T-helper 2 cell (primary cell): ENCODE measurements around the gene CD160.
"Not testable (repeated sequence)": the region's sequence is repeated elsewhere in the genome, so short reads cannot be mapped to it uniquely, and the experiment has no call there.

Source experiments
- DNase-seq, 5 experiments: peaks; one replicate each; pipeline versions ENCODE4 v3.0.0 to v3.0.0-alpha.2; 2012 to 2022
- total RNA-seq, 2 donors: gene quantifications; one replicate each; lab custom pipeline; 2026; lab: John Stamatoyannopoulos, UW

CD160 gene, protein sequence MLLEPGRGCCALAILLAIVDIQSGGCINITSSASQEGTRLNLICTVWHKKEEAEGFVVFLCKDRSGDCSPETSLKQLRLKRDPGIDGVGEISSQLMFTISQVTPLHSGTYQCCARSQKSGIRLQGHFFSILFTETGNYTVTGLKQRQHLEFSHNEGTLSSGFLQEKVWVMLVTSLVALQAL
- total RNA-seq = 0 reads per million in 2 donors

DNA sequence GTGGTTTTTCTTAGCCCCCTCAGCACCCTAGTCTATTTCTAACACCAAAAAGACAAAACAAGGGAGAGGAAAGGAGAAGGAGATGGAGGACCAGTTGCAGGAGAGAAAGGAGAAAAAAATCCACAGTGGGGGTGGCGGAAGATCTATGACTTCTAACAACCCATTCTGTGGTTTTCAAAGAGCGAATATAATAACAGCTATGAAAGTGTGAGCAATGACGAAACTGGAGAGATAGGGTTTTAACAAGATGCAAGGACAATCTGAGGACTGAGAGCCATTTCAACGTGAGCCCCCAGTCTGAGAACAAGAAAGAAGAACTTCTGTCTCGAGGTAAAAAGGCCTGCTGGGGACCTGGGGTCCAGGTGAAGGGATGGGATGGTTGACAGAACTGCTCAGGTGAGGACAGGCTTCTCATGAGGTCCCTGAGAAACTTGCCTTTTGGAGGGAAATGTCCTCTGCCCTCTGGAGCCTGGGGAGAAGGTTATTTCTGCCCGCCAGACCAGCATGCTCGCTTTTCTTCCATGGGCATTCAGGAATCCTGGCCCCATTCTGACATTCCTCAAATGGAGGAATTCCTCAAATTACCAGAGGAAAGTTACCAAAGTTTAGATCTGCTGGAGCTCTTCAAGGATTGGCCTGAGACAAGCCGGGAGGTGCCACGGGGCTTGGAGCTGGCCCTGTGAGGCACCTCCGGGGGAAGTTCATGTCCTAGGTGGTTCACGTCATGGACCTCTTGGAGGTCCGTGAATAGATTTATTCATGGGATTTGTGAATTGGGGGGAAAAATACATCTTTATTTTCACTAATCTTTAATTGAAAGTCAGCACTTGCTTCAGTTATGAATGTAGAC lies at the start of gene CD160:
TSS of gene CD160 (plus strand) at position 270 of the 850 bp plus-strand sequence. CDS start 8,829 bp downstream, outside the sequence.
- DNase-seq = peak in 1 of 5 experiments; percentile 72

DNA sequence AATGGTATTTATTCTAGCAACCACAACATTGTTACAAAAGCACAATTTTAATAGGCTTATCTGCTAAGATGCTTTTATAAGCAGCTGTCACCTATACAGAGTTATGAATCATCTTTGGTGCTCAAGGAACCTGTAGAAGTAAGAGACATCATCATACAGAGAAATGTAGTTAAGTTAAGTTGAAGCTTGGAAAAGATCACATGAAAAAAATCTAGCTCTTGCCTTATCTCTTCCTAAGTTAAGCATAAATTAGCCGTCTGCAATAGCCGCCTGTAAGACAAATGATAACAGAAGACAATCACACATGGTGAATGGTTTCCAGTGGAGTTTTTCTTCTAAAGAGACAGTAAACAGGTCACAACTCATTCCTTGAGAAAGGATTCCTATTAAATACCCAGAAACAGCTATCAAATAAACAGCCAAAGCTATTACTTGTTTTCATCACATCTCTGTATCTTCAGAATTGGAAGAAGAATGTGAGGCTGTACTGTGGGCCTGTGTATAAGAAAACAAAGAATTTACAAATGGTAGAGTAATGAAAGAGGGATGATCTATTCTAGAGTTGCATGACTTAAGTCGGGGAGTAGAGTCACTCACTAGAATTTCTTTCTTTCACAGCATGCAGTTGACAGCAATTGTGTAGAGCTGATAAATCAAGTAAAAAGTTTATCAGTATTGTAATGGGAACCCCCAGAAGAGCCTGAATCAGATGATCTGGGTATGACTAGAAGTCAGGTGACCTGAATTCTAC lies 48.1 kb upstream of the CD160 start:
- DNase-seq = not testable (repeated sequence)

DNA sequence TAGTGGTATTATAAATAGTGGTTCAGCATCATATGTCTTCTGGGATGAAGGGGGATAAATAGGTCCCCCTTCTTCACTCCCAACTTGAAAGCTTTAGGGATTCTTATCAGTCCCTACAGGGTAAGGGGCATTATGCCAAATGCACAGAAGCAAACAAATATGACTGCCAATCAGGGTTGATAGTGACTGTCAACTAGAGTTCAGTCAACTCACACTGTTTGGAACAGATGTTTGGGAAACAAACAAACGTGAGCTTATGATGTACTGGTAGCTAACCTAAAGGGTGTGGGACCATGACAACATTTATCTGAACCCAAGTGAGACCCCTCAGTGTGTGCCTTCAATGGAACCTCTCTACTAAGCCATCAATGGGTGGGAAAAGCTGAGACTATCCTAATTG lies 46.1 kb upstream of the CD160 start:
- DNase-seq = not testable (repeated sequence)

DNA sequence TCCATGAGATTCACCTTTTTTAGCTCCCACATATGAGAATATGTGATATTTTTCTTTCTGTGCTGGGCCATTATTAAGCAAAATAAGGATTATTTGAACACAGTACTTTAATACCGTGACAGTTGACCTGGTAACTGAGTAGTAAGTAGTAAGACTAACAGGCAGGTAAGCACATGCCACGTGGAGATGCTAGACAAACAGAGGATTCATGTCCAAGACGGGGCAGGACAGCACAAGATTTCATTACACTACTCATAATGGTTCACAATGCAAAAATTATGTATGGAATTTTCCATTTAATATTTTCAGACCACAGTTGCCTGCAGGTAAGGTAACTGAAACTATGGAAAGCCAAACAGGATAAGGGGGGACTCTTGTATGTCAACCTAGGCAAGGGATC lies 34.4 kb upstream of the CD160 start:
- DNase-seq = not testable (repeated sequence)

DNA sequence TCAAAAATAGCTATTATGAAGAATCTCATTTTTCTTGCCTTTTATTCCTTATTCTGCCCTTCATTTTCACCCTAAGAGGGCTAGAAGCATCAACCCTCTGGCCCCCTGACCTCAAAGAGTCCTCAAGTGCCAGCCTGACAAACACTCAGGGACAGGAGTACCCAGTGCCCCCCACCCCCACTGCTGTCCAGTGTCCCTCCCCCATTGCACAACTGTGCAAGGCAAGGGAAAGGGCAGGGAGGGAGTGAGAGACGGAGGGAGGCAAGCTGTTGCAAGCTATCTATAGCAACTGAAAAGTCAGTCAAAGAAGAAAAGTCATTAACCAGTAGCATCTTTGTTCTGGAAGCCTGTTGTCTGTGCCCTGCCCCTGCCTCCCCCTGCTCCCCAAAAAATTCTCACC lies 33.2 kb upstream of the CD160 start:
- DNase-seq = not testable (repeated sequence)

DNA sequence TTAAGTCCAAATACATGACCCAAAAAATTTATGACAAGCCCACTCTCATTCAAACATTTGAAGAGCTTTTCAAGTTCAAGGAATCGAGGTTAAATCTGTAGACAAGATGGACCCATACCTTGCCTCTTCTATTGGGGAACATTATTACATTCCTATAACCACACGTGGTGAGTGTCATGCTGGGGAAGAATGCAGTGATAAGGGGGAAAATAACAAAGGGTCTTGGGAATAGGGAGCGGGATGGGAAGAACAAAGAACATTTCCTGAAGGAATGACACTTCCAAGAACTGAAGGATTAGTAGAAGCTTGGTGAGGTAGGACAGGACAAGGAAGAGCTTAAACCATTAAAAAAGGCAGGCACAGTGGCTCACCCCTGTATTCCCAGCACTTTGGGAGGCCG lies 31.0 kb upstream of the CD160 start:
- no peak for DNase-seq

DNA sequence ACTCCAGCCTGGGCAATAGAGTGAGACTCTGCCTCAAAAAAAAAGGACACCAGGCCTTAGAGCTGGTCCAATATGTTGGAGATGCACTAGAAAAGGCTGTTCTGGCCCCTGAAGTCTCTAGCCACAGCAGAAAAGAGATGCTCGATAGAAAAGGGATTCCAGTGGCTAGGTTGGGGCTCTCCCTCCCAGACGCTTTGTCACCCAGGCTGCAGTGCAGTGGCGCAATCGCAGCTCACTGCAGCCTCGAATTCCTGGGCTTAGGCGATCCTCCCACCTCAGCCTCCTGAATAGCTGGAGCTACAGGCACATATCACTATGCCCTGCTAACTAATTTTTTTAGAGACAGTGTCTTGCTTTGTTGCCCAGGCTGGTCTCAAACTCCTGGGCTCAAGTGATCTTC lies 30.4 kb upstream of the CD160 start:
- no peak for DNase-seq

DNA sequence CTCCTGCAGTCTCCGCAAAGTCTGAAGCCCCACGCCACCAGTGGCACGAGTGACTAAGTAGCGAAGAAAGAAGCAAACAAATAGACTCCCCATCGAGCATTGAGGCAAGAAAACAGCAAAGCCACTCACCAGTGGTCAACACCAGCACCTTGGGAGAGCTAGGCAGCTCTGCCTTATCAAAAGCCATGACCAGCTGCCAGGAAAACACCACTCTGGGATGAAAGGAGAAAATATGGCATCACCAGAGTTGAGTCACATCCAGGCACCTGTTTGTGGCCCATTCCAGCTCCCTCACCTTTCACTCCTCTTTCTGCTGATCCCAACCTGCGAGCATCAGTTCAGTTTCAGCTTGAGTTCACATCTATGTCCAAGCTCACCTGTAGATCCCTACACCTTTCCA lies 29.4 kb upstream of the CD160 start:
- DNase-seq = no peak

DNA sequence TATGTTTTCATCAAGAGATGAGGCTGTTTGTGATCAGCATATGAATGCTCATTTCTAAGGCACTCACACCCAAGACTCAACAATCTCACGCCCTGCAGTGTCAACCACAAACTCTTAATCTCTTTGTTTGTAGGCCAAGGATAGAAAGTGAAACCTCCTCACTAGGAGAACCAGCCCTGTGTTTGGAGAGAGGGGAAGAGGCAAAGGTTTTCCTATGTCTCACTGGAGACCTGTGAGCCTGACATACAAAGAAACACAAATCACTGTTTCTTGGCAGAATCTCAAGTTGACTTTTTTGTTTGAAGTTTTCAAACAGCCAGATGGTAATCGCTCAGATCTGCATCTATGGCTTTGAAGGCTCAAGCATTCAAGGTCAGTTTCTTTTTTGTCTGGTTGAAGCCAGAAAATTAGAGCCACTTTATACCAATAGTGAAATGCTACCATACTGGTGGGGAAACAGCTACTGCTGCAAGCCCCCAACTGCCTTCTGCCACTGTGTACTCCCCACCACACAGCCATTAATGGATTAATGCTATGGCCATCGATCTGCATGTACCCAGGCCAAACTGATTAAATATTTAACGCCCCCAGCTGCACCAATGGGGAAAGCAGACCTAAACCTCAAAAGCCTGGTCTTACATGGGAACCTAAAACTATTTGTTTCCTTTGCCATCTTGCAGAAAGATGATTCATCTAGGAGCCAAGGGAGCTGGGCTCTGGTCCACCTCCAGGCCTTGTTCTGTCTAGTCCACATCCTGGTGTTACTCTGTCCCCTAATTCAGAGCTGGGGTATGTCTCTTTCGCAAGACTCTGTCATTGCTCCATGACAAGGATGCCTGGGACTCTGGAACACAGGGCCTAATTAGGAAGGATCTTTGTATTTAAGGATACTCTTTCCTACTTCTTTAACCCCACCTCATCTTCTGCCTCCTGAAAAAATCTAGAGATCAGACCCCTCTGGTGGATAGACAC lies 28.4 kb upstream of the CD160 start:
- DNase-seq = peak in 2 of 5 experiments; percentile 47 to 87

DNA sequence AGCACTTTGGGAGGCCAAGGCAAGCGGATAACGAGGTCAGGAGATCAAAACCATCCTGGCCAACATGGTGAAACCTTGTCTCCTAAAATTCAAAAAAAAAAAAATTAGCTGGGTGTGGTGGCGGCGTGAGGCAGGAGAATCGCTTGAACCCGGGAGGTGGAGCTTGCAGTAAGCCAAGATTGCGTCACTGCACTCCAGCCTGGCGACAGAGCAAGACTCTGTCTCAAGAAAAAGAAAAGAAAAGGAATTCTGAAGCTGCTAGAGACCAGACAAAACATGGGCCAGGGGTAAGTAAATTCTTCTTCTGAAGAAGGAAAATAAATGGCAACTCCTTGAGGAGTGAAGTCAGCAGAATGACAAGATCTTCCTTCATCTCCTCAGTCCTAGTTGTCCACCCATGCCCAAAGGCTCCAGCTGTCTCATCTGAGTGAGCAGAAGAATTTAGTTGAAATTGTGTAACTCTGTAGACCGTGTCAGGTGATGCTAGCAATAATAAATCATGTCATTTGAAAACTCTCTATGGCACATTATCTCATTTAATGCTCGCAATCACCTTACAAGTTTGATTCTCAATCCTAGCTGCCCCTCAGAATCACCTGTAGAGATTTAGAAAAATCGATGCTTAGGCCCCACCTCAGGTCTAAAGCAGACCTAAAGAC lies 26.4 kb upstream of the CD160 start:
- DNase-seq = no peak

DNA sequence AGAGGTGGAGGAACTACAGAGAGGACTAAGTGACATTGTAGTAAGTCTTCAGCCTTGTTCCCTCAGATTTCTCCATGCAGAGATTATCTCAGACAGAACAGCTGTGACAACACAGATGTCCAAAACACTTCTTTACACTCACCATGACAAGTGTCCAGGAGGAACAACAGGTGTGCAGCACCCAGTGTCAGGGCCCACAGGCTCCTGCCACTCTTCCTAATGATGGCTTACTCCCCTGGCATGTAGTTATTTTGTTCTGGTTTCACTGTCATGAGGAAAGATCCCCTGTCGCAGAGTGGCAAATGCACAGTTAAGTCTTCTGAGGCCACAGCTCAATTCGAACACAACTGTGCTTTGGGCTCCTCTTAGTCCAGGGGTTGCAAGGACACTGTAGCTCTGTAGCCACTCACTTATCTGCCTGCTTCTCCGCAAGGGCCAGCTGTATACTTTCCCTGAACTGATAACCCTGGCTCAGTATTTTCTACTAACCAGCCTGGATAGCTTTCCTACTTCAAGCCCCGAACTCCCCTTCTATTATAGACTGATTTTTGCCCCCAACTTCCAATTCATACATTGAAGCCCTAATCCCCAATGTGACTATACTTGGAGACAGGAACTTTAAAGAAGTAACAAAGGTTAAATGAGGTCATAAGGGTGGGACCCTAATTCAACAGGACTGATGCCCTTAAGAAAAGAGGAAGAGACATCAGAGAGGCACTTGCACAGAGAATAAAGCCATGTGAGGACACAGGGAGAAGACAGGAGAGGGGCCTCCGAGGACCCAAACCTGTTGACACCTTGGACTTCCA lies 23.3 kb upstream of the CD160 start:
- no peak for DNase-seq

DNA sequence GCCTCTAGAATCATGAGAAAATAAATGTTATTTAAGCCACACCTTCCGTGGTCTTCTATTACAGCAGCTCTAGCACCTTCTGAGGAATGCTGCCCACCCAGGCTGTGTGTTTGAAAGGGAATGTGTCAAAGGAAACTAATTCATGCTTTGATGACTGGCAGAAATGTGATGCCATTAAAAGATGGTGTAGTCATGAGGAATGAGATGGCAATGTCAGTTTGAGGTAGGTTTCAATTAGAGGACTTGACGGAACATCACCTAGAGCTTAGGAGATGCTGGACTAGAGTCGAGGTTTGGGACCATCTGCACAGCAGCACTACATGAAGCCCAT lies 22.7 kb upstream of the CD160 start:
- no peak for DNase-seq

DNA sequence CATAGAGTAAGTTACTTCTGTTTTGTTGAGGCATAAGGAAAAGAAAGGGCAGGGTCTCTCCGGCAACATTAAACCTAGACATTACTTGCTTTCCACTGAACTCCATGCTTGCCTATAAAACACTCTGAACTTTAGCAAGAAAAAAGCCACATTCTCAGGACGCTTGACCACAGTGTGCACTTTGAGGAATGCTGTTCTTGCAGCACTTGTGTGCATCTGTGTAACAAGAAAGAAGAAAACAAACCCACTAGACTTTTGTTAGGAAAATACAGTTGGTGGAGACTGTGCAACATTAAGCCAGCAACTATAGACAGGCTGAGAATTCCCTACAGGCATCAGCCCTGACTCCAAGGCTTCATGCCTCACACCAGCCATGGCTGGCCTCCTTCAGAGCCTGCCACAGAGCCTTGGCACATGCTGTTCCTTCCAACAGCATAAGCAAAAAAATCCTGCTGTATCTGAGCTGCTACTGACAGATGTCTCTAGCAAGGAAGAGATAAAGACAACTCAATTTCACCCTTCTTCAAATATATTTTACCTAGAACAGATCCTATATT lies 17.9 kb upstream of the CD160 start:
- no peak for DNase-seq

DNA sequence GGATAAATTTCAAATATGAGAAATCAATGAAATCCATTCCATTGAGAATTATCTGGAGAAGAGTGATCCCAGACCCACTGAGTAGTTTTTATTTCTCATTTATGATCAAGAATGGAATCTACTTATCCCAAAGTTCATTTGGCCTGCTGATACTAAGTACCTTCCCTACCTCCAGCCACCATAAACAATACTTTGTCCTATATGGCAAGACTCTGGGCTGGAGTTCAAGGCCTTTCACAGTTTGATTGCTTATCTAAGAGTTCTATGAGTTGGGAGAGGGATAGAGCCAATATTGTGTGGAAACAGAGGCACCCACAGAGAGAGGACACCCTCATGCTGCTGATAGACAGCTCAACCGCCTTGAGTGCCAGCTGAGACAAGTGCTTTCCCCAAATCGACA lies 17.2 kb upstream of the CD160 start:
- DNase-seq = no peak

DNA sequence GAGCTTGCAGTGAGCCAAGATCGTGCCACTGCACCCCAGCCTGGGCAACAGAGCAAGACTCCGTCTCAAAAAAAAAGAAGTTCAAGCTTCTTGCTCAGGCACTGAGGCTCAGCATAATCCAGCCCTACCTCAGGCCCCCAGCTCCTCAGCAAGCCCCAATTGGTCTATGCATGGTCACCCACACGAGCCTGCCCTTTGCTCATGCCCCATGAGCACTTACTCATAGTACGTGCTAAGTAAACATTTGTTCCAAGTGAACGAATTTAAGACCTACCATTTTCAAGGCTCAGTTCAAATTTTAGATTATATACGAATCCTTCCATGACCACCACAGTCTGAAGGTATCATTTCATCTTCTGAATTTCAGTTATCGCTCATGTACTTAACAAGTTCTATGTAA lies 16.5 kb upstream of the CD160 start:
- no peak for DNase-seq

DNA sequence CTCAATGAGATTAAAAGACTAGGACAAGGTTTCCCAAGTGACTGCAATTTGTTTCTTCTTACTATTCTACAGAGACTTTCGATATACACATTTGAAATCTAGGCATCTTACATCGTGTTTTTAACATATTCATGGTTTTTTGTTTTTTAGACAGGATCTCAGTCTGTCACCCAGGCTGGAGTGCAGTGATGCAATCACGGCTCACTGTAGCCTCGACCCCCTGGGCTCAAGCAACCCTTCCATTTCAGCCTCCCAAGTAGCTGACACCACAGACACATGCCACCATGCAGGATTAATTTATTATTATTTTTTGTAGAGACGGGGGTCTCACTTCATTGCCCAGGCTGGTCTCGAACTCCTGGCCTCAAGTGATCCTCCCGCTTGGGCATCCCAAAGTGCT lies 13.7 kb upstream of the CD160 start:
- DNase-seq = no peak

DNA sequence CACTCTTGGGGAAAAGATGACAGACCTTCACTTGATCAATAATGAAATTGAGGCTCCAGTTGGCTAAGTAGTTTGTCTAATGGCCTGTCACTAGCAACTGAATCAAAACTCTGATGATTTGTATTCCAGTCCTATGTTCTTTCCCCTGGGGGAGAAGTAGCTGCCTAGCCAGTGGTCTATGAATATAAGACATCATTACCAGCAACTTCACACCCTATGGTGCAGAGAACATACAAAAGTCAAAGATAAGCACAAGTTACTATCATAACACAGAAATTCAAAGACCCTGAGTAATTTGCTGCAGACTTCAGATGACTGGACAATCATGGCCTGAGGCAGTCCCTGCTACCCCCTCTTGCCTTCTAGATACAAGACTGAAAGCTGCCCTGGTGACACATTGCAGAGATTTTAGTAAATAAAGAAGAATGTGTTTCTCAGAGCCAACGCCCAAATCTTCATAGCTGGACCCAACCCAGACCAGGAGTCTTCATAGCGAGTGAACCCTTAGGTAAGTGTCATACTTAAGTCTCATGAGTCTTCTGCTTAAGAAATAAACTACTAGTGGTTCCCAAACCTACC lies 13.1 kb upstream of the CD160 start:
- DNase-seq = no peak

DNA sequence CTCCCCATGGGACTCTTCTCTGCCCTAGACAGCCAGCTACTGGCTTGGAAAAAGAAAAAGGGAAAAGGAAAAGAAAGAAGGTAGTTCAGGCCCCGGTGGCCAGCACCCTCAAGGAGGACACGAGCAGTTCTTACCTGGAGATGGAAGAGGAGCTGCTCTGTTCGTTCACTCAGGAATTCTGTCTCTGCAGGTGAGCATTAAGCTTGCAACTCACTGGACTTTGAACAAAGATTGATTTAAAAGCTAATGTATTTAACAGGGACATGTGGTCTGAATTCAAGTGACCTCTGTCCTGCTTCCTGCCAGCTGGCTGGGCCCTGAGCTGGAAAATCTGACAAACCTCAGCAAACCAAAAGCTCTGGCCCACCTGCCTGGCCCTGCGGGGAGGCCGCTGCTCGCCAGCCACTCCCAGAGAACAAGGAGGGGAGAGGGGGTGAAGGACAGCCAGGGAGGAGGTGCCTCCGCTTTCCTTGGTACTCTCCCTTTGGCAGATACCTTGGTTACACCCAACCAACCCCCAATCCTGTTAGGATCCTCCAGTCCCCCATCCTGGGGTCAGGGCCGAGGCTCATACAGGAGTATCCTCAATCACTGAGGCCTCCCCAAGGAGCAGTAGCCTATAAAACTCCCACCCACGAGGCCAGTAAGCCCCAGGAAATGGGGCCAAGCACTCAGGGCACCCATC lies 12.0 kb upstream of the CD160 start, which contains the start of gene PDZK1:
TSS of gene PDZK1 (minus strand) at position 186 of the 685 bp plus-strand sequence. CDS start 19,347 bp downstream, outside the sequence.
- no peak for DNase-seq

DNA sequence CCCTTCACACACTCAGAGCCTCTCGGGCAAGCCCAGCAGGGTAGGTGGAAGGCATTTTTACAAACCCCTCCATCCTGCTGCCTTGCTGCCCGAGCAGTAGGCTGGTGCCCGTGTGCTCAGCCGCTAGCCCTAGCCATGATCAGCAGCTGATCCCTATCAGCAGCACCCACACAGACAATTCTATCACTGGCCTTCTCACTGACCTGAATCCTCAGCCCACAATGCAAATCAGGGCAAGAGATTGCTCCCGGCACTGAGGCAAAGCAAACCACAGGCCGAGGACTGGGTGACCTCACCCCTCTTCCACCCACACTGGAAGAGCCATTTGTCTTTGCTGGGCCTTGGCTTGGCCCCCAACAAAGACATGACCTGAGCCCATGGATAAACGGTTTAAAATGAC lies 11.2 kb upstream of the CD160 start:
- no peak for DNase-seq
